ENCODE data around the gene PLXNA4. TPM values are rescaled to one million over a fixed set of nuclear protein-coding genes. Genes with fewer than 3 reads are reported as not detected.

PLXNA4 gene
- total and polyA plus RNA-seq, 7 experiments from 2014 or later, result 0.05 to 31.6 (median 1.1) TPM

- ATAC-seq, result no peak
- DNase-seq, result no peak
- Mint-ChIP-seq H3K4me3 (peak overlapping the region in 8 of 10 donors; percentile 46 to 82 (median 68)), H3K27me3 (peaks cover 0 to 48% (median 0%) of the 10 kb centered on the region in 5 donors), H3K4me1 (peaks cover 31 to 59% (median 48%) of the 10 kb centered on the region in 7 donors), H3K36me3 (peaks cover 0 to 38% (median 0%) of the 10 kb centered on the region in 5 donors), H3K27ac (peak overlapping the region in 7 of 9 donors; percentile 64 to 96 (median 87)), H3K9me3 (peaks cover 0 to 4% (median 0%) of the 10 kb centered on the region in 11 donors)
- Histone ChIP-seq H3K9me3 (ENCODE audit: control insufficient read depth in 2 of 3, low read length in 3 of 3) (no peaks in the 10 kb centered on the region), H3K27ac (ENCODE audit: low read depth, low read length) (no peak overlapping the region), H3K4me3 (ENCODE audit: low read length) (no peak overlapping the region), H3K36me3 (ENCODE audit: control insufficient read depth in 2 of 3, insufficient read depth in 3 of 3, low read length in 3 of 3) (no peaks in the 10 kb centered on the region), H3K4me1 (ENCODE audit: control insufficient read depth in 2 of 2, insufficient read depth in 2 of 2, low read length in 2 of 2) (peaks cover 22 to 31% of the 10 kb centered on the region in 2 donors), H3K27me3 (ENCODE audit: control insufficient read depth in 2 of 2, insufficient read depth in 2 of 2, low read length in 2 of 2) (no peaks in the 10 kb centered on the region)
- ChIA-PET CTCF (interaction anchor here (1.0 kb wide), 1 partner anchor 48 kb away, joined by 3 read pairs; no protein-coding TSS in a partner anchor), POLR2A (interaction anchor here (0.6 to 1.6 kb wide), 4 partner anchors 10 to 55 kb away, joined by 3 to 8 read pairs (median 4); no protein-coding TSS in a partner anchor)
- intact Hi-C loops (cut with micrococcal nuclease), result loop anchor here in 1 of 2 donors (5.0 kb wide), 2 partner anchors 96 to 286 kb away; no protein-coding TSS in a partner anchor
Observed at GRCh38 chr7:132486274-132486610, 90.0 kb downstream of the PLXNA4 start.

DNA sequence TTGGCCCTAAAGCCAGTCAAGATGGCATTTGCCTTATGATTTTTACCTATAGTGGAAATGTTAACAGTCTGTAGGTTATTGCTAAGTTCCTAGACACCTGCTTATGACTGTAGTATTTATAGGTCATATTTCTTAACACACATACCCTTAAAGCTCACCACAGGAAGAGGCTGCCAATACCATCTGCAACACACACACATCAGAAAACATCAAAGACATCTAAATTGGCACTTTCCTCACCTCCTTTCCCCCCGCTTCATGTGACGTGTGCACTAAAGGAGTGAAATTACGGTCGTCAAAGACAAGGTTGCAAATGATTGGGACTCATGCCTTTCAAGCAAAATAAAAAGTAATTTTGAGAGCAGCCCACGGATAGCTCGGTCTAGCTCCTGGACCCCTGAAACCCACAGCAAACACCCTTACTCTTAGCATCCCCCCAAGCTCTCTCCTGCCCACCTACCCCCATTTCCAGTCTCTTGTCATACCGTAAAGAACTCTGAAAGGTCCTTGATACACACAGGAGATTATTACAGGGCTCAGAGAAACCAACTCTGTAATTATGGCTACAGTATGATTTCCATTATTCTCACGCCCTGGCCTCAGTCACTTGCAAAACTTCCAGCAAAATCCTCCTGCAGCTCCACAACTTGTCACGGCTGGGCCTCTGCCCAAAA, 90.5 kb downstream of the PLXNA4 start:
- Mint-ChIP-seq H3K4me3 (peak overlapping the region; percentile 32 to 82 (median 62)), H3K27me3 (peaks cover 0 to 48% (median 0%) of the 10 kb centered on the region in 5 donors), H3K27ac (peak overlapping the region in 8 of 9 donors; percentile 38 to 96 (median 86)), H3K36me3 (peaks cover 0 to 38% (median 0%) of the 10 kb centered on the region in 5 donors), H3K9me3 (peaks cover 0 to 4% (median 0%) of the 10 kb centered on the region in 11 donors), H3K4me1 (peaks cover 31 to 59% (median 48%) of the 10 kb centered on the region in 7 donors)
- peak overlapping the region; percentile 25 for H3K27ac ChIP-seq (ENCODE audit: low read depth, low read length)
- ChIA-PET POLR2A (interaction anchor here (0.6 to 1.3 kb wide), 5 partner anchors 9 to 60 kb away, joined by 3 to 8 read pairs (median 3); no protein-coding TSS in a partner anchor), CTCF (interaction anchor here (1.0 kb wide), 1 partner anchor 47 kb away, joined by 3 read pairs; no protein-coding TSS in a partner anchor)
- intact Hi-C loops (cut with micrococcal nuclease), result loop anchor here (1.0 to 5.0 kb wide), 5 partner anchors 47 to 287 kb away; no protein-coding TSS in a partner anchor
- H3K36me3 ChIP-seq (ENCODE audit: control insufficient read depth in 2 of 3, insufficient read depth in 3 of 3, low read length in 3 of 3), result no peaks in the 10 kb centered on the region
- DNase-seq (peak in 7 of 9 donors; percentile 61 to 87 (median 80)), ATAC-seq (peak; percentile 90)
- no peaks in the 10 kb centered on the region for H3K9me3 ChIP-seq (ENCODE audit: control insufficient read depth in 2 of 3, low read length in 3 of 3)
- peaks cover 22 to 31% of the 10 kb centered on the region in 2 donors for H3K4me1 ChIP-seq (ENCODE audit: control insufficient read depth in 2 of 2, insufficient read depth in 2 of 2, low read length in 2 of 2)
- no peaks in the 10 kb centered on the region for H3K27me3 ChIP-seq (ENCODE audit: control insufficient read depth in 2 of 2, insufficient read depth in 2 of 2, low read length in 2 of 2)
- no peak overlapping the region for H3K4me3 ChIP-seq (ENCODE audit: low read length)

GRCh38 chr7:132485136-132485535, 91.1 kb downstream of the PLXNA4 start:
- intact Hi-C loops (cut with micrococcal nuclease), result loop anchor here (1.0 to 5.0 kb wide), 5 partner anchors 47 to 287 kb away; no protein-coding TSS in a partner anchor
- H3K4me3 ChIP-seq (ENCODE audit: low read length), result no peak overlapping the region
- H3K4me1 Mint-ChIP-seq, result peaks cover 31 to 59% (median 48%) of the 10 kb centered on the region in 7 donors
- peaks cover 0 to 4% (median 0%) of the 10 kb centered on the region in 11 donors for H3K9me3 Mint-ChIP-seq
- H3K27me3 ChIP-seq (ENCODE audit: control insufficient read depth in 2 of 2, insufficient read depth in 2 of 2, low read length in 2 of 2), result no peaks in the 10 kb centered on the region
- ChIA-PET POLR2A (interaction anchor here (0.6 to 1.3 kb wide), 3 partner anchors 11 to 60 kb away, joined by 3 to 8 read pairs (median 3); no protein-coding TSS in a partner anchor), CTCF (interaction anchor here (1.0 kb wide), 1 partner anchor 46 kb away, joined by 3 read pairs; no protein-coding TSS in a partner anchor)
- peak overlapping the region; percentile 25 for H3K27ac ChIP-seq (ENCODE audit: low read depth, low read length)
- H3K9me3 ChIP-seq (ENCODE audit: control insufficient read depth in 2 of 3, low read length in 3 of 3), result no peaks in the 10 kb centered on the region
- H3K27me3 Mint-ChIP-seq, result peaks cover 0 to 48% (median 0%) of the 10 kb centered on the region in 5 donors
- peak overlapping the region in 8 of 9 donors; percentile 64 to 96 (median 78) for H3K27ac Mint-ChIP-seq
- no peaks in the 10 kb centered on the region for H3K36me3 ChIP-seq (ENCODE audit: control insufficient read depth in 2 of 3, insufficient read depth in 3 of 3, low read length in 3 of 3)
- DNase-seq, result peak in 1 of 9 donors; percentile 9
- peak overlapping the region in 9 of 10 donors; percentile 37 to 82 (median 65) for H3K4me3 Mint-ChIP-seq
- ATAC-seq, result no peak
- peaks cover 22 to 31% of the 10 kb centered on the region in 2 donors for H3K4me1 ChIP-seq (ENCODE audit: control insufficient read depth in 2 of 2, insufficient read depth in 2 of 2, low read length in 2 of 2)
- peaks cover 0 to 38% (median 0%) of the 10 kb centered on the region in 5 donors for H3K36me3 Mint-ChIP-seq

DNA sequence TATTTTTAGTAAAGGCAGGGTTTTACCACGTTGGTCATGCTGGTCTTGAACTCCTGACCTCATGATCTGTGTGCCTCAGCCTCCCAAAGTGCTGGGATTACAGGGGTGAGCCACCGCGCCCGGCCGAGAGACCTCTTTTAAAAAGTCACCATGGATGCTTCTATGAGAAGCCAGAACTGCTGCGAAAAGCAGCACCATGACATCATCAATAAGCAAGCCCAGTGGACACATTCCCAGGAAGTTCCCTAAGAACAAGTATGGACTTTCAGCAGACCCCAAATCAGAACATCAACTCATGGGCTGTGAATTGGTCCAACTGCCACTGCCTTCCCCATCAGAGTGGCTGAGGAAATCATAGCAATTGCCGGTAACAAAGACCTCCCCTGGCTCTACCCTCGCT, 93.4 kb downstream of the PLXNA4 start:
- H3K27ac ChIP-seq (ENCODE audit: low read depth, low read length), result no peak overlapping the region
- ATAC-seq (no peak), DNase-seq (no peak)
- no peaks in the 10 kb centered on the region for H3K36me3 ChIP-seq (ENCODE audit: control insufficient read depth in 2 of 3, insufficient read depth in 3 of 3, low read length in 3 of 3)
- H3K27me3 ChIP-seq (ENCODE audit: control insufficient read depth in 2 of 2, insufficient read depth in 2 of 2, low read length in 2 of 2), result no peaks in the 10 kb centered on the region
- CTCF ChIA-PET, result no interaction called here
- H3K4me3 ChIP-seq (ENCODE audit: low read length), result no peak overlapping the region
- POLR2A ChIA-PET, result no interaction called here
- peaks cover 22 to 31% of the 10 kb centered on the region in 2 donors for H3K4me1 ChIP-seq (ENCODE audit: control insufficient read depth in 2 of 2, insufficient read depth in 2 of 2, low read length in 2 of 2)
- Mint-ChIP-seq H3K36me3 (peaks cover 0 to 26% (median 0%) of the 10 kb centered on the region in 5 donors), H3K27me3 (peaks cover 0 to 46% (median 0%) of the 10 kb centered on the region in 5 donors), H3K4me1 (peaks cover 23 to 48% (median 40%) of the 10 kb centered on the region in 7 donors), H3K27ac (no peak overlapping the region), H3K9me3 (peaks cover 0 to 1% (median 0%) of the 10 kb centered on the region in 11 donors), H3K4me3 (no peak overlapping the region)
- no peaks in the 10 kb centered on the region for H3K9me3 ChIP-seq (ENCODE audit: control insufficient read depth in 2 of 3, low read length in 3 of 3)
- intact Hi-C loops (cut with micrococcal nuclease), result no loop called here

- H3K27ac ChIP-seq (ENCODE audit: low read depth, low read length), result no peak overlapping the region
- ATAC-seq (no peak), DNase-seq (no peak)
- Mint-ChIP-seq H3K9me3 (peaks cover 0 to 4% (median 0%) of the 10 kb centered on the region in 11 donors), H3K27me3 (peaks cover 0 to 50% (median 0%) of the 10 kb centered on the region in 5 donors), H3K36me3 (peaks cover 0 to 20% (median 0%) of the 10 kb centered on the region in 5 donors), H3K27ac (no peak overlapping the region), H3K4me3 (no peak overlapping the region), H3K4me1 (peaks cover 16 to 28% (median 22%) of the 10 kb centered on the region in 7 donors)
- ChIA-PET CTCF (no interaction called here), POLR2A (no interaction called here)
- H3K9me3 ChIP-seq (ENCODE audit: control insufficient read depth in 2 of 3, low read length in 3 of 3), result no peaks in the 10 kb centered on the region
- peaks cover 9 to 16% of the 10 kb centered on the region in 2 donors for H3K4me1 ChIP-seq (ENCODE audit: control insufficient read depth in 2 of 2, insufficient read depth in 2 of 2, low read length in 2 of 2)
- no peaks in the 10 kb centered on the region for H3K27me3 ChIP-seq (ENCODE audit: control insufficient read depth in 2 of 2, insufficient read depth in 2 of 2, low read length in 2 of 2)
- intact Hi-C loops (cut with micrococcal nuclease), result no loop called here
- no peak overlapping the region for H3K4me3 ChIP-seq (ENCODE audit: low read length)
- H3K36me3 ChIP-seq (ENCODE audit: control insufficient read depth in 2 of 3, insufficient read depth in 3 of 3, low read length in 3 of 3), result no peaks in the 10 kb centered on the region
Observed at GRCh38 chr7:132480534-132480933, 95.7 kb downstream of the PLXNA4 start.

DNA sequence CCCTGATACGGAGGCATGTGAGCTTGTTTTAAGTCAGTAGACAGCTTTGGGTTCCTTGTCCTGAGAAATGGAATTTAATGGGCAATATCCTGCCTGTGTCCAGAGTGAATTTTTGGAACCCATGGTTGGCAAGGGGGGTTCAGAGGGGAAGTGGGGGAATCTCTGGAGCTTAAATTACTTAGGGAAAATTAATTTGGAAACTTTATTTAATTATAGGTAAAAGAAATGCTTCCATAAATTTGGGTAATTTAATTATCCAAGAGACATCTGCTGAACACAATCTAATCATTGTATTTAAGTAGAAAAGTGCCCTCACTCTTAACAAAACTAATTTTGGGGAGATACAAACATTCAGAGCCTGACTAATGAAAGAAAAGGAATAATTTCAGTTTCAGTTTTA, 99.7 kb downstream of the PLXNA4 start:
- no peak overlapping the region for H3K27ac ChIP-seq (ENCODE audit: low read depth, low read length)
- H3K36me3 ChIP-seq (ENCODE audit: control insufficient read depth in 2 of 3, insufficient read depth in 3 of 3, low read length in 3 of 3), result no peaks in the 10 kb centered on the region
- H3K9me3 Mint-ChIP-seq, result peaks cover 0 to 4% (median 0%) of the 10 kb centered on the region in 11 donors
- H3K4me1 ChIP-seq (ENCODE audit: control insufficient read depth in 2 of 2, insufficient read depth in 2 of 2, low read length in 2 of 2), result peaks cover 0 to 11% of the 10 kb centered on the region in 2 donors
- no peak overlapping the region for H3K4me3 Mint-ChIP-seq
- no peak for DNase-seq
- ATAC-seq, result no peak
- H3K27me3 ChIP-seq (ENCODE audit: control insufficient read depth in 2 of 2, insufficient read depth in 2 of 2, low read length in 2 of 2), result no peaks in the 10 kb centered on the region
- H3K27ac Mint-ChIP-seq, result no peak overlapping the region
- ChIA-PET POLR2A (interaction anchor here (1.1 kb wide), 1 partner anchor 9 kb away, joined by 3 read pairs; no protein-coding TSS in a partner anchor), CTCF (interaction anchor here (0.9 to 1.9 kb wide), 3 partner anchors 36 to 103 kb away, joined by 3 to 5 read pairs (median 3); no protein-coding TSS in a partner anchor)
- H3K4me1 Mint-ChIP-seq, result peaks cover 11 to 55% (median 24%) of the 10 kb centered on the region in 7 donors
- H3K9me3 ChIP-seq (ENCODE audit: control insufficient read depth in 2 of 3, low read length in 3 of 3), result no peaks in the 10 kb centered on the region
- peaks cover 0 to 18% (median 0%) of the 10 kb centered on the region in 5 donors for H3K36me3 Mint-ChIP-seq
- no peak overlapping the region for H3K4me3 ChIP-seq (ENCODE audit: low read length)
- intact Hi-C loops (cut with micrococcal nuclease), result no loop called here
- H3K27me3 Mint-ChIP-seq, result peaks cover 0 to 62% (median 0%) of the 10 kb centered on the region in 5 donors

Data from naive thymus-derived CD4-positive, alpha-beta T cell (primary cell).